GM15510 (cell line): Measurements from ENCODE around the gene FANCM.

Experiments
- POLR2A ChIP-seq: IDR thresholded peaks from 3 replicates; pipeline ENCODE4 v1.6.1; 2011; ENCODE audit warnings: borderline replicate concordance; ENCODE audit not compliant: insufficient read length; ENCODE audit errors: extremely low read depth

Gene FANCM

GRCh38 chr14:45194964-45195363 is 59.2 kb downstream of the FANCM start:
- no peak for TF ChIP-seq POLR2A

- TF ChIP-seq POLR2A = no peak
Observed at GRCh38 chr14:45198551-45198950, 62.8 kb downstream of the FANCM start.

DNA sequence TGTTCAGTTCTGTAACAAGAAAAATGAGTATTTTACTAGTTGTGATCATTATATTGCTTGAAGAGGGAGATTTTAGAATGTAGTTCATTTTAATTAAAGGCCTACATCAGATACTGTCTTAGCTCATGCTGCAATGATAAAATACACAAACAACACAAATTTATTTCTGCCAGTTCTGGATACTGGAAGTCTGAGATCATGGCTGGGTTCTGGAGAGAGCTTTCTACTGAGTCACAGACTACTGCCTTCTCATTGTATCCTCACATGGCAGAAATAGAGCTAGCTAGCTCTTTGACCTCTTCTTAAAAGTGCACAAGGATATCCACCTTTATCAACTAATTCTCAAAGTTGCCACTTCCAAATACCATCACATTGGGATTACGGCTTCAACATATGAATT is 63.5 kb downstream of the FANCM start:
- TF ChIP-seq POLR2A = no peak

GRCh38 chr14:45201905-45202304 is 66.2 kb downstream of the FANCM start:
- TF ChIP-seq POLR2A = no peak

GRCh38 chr14:45204241-45204640 is 68.5 kb downstream of the FANCM start:
- no peak for TF ChIP-seq POLR2A

- no peak for TF ChIP-seq POLR2A
Observed at GRCh38 chr14:45210159-45210558, 74.4 kb downstream of the FANCM start.

DNA sequence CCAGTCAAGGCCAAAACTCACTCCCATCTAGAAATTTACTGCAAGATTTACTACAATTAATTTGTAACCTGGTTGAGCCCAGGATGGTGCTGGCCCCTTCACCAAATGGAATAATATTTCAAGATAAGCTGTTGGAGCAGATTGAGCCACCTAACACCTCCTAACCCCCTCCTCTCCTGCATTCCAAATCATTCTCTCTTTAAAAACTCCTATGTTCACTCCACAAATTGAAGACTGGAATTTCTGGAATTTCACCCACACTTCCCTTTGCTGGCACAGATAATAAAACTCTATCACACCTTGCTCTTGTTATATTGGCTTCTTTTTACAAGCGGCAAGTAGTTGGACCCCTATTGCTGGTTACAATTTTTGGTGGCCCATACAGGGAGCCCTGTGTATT is 75.6 kb downstream of the FANCM start:
- no peak for TF ChIP-seq POLR2A

DNA sequence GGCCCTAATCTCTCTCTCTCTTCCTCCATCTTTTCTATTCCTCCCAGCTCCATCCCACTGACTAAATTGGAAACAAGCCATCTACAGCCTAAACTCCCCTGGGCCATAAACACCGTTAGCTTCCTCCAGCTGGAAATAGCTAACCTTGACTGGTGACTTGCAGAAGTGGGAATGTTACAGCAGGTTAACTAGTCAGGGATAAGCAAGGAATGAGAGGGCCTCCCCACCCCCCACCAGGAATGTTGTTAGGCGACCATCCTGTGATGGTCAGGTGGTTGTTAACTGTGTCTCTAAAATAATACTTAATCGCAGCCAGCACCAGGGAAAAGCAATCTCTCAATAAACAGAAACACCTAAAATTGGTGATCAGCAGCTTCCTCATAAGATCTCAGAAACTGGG is 76.5 kb downstream of the FANCM start:
- TF ChIP-seq POLR2A = no peak

DNA sequence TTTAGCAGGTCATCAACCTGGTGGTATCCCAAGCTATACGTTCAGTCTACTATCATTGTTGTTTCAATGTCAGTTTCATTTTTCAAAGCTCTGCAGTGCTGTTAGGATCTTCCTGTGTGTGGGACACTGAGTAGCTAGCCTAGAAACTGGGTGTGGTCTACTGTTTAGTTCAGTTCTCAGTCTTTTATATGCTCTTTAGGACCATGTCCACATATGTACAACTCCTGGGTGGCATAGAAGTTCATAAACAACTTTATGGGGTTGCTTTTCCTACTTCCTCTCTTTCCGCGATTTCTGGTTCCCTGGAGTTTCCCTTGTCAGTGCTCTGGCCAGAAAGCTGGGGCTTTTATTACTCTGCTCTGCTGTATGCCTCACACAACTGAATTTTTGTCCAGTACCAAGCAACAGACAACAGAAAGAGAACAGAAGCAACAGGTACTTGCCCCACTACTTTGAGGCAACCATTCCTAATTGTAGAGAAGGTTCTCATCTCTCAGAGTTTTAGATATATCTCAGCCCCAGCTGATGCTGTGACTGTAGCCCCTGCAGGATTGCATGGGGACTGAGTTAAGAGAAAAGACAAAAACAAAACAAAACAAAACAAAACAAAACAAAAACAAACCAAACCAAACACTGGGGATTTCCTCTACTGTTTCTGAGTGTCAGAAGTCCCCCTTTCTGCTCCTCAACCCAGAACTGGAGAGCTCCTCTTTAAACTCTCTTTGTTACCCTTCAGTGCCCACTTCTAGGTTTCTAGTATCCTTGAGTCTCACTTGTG is 86.9 kb downstream of the FANCM start:
- TF ChIP-seq POLR2A = no peak

DNA sequence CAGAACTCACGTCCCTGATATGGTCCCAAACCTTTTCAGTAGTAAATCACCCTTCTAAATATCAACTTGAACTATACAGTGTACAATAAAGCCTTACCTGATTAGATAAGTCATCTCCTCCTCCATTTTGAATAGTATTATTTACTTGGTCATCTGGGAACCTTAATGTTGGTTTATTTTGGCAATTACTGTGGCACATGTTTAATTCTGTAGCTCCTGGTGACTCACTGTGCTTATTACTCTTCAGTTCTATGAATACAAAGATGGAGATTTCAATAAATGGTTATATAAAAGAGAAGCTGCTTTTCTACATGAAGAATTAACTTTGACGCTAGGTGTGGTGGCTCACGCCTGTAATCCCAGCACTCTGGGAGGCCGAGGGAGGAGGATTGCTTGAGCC is 91.8 kb downstream of the FANCM start:
- TF ChIP-seq POLR2A = no peak

- TF ChIP-seq POLR2A = no peak
Observed at GRCh38 chr14:45238988-45239387, 103.3 kb downstream of the FANCM start.

DNA sequence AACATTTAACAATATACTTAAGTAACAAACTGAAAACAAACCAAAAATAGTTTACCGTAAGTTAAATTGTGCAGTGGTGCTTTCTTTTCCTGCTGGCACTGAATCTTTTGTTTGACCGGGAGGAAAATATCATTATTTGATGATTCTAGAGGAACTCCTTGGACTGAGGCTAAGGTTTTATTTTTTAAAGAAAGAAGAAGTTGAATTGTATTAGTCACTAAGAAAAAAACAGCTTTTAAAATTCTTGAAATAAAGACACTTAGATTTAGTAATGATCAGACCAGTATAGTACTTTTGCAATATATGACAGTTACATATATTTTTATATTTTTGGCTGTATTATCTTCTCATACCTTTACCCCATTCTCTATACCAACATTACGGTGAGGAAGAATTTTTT is 107.0 kb downstream of the FANCM start:
- TF ChIP-seq POLR2A = no peak

DNA sequence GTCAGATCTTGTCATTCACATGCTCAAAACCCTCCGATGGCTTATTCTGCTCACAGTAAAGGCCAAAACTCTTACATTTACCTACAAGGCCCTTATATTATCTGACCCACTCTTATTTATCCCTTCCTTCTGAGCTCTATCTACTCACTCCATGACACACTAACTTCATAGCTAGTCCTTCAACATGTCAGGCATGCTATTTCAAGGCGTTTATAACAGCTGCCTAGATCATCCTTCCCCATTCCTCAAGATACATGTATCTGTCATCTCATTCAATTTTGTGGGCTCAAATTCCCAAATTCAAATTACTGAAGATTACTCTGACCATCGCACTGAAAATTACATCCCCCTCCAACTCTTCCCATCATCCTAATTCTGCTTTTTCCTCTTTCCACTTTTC is 110.4 kb downstream of the FANCM start:
- TF ChIP-seq POLR2A = no peak

- TF ChIP-seq POLR2A = no peak
Observed at GRCh38 chr14:45246691-45247090, 111.0 kb downstream of the FANCM start.

DNA sequence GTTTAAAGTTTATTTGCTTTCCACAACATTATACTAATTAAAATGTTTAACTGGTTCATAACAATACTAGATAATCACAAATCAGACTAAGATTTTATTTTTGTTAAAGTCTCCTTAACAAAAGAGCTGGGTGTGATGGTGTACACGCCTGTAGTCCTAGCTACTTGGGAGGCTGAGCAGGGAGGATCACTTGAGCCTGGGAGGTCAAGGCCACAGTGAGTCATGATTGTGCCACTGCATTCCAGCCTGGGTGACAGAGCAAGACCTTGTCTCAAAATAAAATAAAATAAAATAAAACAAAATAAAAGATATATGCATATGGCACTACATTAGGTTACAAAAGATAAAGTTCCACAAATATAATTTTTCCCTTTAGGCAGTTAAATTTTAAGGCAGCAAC is 111.7 kb downstream of the FANCM start:
- TF ChIP-seq POLR2A = no peak

GRCh38 chr14:45249856-45250575 is 114.3 kb downstream of the FANCM start:
- no peak for TF ChIP-seq POLR2A
